Measurements from ENCODE around the gene PIK3R5.

The PIK3R5 gene

DNA sequence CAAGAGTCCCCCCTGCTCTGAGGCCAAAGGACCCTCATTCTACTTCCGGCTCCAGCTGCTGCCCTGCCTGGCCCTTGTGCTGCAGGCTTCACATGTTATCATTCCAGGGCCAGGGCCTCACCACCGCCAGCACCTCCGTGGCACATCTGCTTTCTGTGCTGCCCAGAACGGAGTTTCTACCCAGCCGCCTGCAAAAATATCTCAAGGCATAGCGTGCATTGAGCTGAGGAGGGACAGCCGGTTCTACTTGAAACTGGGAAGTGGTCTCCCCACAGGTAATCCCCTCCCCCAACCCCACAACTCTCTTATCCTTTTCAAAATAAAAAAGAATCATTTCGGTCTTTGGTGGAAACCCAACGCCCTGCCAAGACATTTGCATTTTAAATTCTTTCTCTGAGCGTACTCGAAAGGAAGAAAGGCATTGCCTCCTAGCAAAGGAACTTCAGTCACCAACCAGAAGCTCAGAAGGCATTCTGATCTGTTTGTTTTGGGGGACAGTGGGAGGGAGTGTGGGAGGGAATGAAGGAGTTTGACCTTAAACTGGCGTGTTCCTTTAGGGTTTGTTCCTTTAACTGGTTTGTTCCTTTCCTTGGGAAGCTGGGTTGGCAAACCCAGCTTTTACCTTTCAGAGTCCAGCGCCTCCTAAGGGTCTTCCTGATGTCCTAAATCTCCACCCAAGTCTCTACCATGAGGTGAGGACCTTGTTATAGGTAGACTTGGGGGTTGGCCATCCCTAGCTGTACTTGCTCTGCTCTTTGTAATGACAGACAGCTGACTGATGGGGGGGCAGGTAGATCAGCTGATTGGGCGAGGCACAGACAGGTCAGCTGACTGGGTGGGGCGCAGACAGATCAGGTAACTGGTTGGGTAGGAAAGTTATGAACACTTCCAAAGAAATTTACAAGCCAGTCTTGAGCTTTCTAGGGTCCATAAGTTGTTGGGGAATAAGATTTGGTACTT, 64.6 kb downstream of the PIK3R5 start:
- no peak for FAIRE-seq
- no peak for DNase-seq (ENCODE audit: insufficient read length, low spot score)

DNA sequence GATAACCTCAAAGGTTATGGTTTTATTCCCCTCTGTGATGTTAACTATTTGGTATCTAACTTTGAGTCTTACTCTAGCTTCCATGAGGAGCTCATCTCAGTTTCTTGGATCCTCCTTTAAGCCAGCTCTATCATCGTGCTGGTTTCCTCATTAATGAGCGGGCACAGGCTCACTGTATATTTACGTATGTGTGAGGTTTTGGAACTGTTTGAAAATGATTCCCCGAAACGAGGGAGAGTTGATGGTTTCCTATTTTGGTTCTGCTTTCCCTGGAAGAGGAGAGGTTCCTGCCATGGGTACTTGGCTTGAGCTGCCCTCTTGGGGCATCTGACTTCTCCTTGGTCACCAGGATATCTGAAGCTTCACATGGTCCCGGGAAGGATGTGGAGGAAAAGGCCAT, 65.3 kb downstream of the PIK3R5 start:
- DNase-seq (ENCODE audit: insufficient read length, low spot score), result no peak
- FAIRE-seq, result no peak

DNA sequence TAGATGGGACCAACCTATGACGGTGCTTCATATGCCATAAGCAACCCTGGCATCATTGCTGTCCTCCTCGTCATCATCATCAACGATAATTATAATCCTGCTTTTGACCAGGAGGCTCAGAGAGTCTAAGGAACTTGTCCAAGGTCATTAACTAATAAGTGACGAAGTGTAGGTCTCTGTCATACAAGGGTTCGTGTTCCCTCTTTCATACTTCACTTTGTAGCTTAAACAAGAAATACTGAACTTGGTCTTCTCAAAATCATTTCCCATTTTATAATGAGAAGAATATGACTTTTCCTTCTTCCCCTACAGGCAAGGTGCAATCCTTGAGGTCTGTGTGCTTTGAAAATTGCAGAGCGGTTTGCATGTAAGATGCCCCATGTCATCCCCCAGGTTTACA, 66.9 kb downstream of the PIK3R5 start:
- no peak for FAIRE-seq

DNA sequence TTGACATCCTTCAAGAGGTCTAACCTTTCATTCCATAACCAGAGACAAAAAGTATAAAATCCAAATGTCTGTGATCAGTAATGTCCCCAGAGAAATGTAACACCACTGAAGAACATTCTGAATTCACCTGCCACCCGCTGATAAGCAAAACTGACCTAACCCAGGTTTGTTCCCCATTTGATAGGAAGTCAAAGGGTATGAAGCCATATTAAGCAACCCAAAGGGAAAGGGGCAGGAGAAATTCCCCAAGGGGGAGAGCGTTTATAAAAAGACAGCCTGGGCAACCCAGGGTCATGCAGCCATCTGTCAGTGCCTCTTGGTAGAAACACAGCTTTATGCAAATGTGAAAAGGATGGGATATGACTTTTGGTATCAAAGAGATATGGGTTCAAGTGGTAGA, 67.4 kb downstream of the PIK3R5 start:
- DNase-seq (ENCODE audit: insufficient read length, low spot score), result no peak
- no peak for FAIRE-seq

More for the DNA sequence above, 66.9 kb downstream of the PIK3R5 start:
- DNase-seq (ENCODE audit: insufficient read length, low spot score), result no peak

DNA sequence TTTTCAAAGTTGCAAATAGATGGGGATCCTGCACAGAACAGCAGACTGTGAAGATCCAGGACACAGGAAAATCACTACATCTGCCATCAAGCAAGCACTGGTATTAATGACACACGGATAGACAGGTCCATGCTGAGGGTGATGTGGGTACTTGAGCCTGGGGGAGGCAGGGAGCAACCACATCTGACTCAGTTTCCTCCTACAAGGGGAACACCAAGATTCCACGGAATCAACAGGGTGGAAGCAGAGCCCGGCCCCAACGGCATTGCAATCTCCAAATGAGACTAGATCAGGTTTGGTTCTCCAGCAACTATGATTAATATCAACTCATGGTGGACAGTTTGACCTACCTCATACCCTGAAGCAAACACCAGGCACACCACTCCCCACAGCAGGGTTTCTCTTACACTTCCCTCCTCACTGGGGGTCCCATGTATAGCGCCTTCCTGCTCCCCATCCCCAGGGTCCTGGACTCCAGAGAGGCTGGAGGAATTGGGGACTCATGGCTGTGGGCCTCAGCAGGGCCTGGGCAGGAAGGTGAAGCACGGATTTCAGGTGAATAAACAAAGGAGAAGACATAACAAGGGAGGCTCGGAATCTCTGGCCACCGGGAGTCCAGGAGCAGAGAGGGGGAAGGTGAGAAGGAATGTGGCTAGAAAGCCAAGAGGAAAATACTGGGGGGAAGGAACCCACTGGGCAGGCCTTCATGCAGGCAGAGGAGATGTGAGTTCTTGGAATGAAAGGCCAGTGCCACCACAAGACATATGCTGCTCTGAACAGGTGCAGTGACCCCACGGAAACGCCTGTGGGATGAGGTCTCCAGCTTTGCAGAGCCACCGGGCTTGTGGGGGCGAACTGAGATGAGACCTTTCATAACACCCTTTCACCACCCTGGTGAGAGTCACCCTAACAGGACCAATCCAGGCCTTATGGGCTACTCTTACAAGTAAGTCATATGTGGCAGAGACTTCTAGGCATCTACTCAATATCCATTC, 68.6 kb downstream of the PIK3R5 start:
- no peak for DNase-seq (ENCODE audit: insufficient read length, low spot score)
- no peak for FAIRE-seq

DNA sequence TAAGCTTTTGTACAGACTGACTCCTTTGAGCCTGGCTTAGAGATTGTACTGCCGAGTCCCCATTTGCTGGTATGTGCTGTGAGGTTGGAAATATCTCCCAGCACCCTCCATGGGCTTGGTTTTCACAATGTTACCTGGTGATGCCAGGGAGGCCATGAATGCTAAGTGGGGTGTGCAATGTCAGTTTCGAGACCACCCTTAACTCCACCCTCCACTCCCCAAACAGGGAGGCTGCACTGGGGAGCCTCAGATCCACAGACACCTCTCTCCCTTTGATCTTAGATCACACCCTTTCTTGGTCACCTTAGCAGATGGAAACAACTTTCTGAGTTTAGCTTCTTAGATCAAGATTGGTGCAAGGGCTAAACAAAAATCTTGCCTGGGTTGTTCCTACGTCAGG, 69.4 kb downstream of the PIK3R5 start:
- FAIRE-seq (no peak), DNase-seq (ENCODE audit: insufficient read length, low spot score) (no peak)

DNA sequence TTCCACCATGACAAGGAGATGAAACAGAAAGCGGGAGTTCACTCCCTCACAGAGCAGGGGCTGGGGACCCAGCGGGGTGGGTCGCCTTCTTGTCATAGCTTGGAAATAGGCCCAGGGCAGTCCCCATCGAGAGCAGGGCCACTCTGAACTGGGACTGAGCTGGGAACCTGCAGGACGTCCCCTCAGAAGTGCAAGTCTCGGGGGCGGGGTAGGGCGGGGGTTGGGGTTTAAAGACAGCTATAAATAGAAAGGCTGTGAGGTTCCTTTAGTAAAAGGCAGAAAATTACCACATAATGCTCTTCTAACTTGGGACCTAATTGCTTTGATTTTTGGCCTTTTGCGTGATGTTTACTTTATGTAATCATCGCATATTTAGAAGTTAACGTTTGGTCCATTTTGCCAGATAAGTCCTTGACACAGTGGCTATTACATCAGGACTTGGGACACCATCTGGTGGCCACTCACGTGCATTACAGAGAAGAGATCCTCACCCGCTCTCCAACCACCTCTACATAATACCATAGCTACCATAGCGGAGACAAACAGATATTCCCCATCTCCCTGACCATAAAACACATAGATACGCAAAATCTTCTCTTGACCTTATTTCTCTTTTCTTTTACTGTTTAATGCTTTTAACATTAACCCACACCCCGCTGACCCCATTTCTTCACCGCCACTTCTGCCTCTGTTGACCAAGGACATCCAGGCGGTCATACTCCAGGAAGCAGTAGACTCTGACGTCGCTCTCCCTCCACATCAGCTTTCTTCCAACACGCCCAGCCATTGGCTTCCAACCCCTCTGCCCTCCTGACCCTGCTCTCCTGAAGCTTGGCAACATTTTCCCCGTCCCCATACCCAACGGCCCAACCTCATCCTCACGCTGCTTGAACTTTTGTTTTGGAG, 70.6 kb downstream of the PIK3R5 start:
- peak; percentile 77 for FAIRE-seq
- DNase-seq (ENCODE audit: insufficient read length, low spot score), result peak; percentile 87

DNA sequence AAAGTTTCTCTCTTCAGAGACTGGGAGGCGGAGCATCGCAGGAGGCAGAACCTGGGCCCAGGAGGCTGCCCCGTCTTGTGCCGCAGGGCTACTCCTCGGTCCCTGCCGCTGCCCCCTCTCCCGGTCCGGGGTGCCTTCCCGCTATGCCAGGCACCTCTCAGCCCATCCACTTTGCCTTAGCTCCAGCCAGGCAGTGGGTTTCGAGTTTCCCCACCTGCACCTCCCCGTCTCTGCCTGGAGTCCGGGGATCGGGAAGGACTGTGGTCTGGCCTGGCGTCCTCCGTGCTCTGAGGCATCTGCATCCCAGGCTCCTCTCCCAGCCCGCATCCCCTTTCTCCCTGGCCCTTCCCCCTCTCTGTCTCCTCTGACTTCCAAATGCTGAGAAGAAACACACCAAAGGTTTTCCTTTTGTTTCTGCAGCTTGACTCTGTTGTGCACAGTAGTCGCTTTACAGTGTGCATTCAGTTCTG, 71.3 kb downstream of the PIK3R5 start:
- no peak for DNase-seq (ENCODE audit: insufficient read length, low spot score)
- FAIRE-seq, result no peak

DNA sequence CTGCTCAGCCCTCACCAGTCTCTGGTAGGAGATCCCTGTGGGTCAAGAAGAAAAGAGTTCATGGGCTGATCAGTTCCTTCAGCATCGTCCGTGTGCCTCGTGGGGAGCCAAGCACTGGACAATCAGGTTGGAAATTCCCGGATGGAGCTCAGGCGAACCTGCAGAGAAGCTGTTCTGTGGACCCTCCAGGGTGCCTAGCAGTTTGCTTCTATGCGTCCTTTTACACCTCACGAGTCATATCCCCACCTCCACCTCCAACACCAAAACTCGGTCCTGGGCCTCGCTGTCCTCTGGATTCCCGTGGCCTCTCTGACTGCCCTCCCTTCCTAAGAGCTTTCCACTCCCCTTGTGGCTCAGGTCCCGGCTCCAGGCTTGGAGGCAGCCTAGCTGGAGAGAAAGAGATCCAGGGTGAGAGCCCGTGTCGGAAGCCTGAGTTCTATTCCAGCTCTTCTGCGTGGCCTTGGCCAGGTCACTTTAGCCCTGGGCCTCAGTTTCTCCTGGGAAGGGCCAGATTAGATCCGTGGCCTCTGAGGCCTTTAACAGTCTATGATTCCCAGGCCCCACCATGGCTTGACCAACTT, 71.8 kb downstream of the PIK3R5 start:
- FAIRE-seq (no peak), DNase-seq (ENCODE audit: insufficient read length, low spot score) (no peak)

DNA sequence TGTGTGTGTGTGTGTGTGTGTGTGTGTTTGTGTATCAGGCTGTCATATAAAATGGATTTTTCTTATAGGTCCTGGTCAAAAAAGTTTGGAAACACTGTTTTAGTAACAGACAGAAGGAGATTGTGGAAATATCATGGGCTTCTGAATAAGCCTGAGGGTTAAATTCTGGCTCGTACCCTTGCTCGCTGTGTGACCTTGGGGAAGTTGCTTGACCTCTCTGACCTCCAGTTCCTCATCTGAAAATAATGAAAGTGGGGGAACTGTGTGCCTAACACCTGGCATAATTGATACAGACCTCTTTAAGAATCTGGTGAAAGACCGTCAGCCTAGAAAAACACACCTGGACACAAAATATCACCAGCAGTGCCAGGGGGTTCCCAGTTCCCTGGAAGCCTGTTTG, 72.4 kb downstream of the PIK3R5 start:
- no peak for FAIRE-seq
- DNase-seq (ENCODE audit: insufficient read length, low spot score), result no peak

DNA sequence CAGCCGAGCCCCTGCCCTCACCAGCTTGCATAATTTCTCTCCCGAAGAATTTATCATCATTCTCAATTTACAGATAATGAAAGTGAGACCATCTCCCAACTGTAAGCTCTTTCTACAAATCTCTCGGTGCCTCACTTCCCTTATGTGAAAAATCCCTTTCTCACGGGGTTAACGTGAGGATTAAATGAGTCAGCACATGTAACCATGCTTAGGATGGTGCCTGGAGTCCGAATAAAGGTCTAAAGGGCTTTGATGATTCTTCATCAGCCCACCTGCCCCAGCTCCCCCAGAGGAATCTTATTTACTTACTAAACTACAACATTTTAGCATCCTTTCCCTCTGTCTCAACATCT, 73.2 kb downstream of the PIK3R5 start:
- FAIRE-seq (no peak), DNase-seq (ENCODE audit: insufficient read length, low spot score) (no peak)

DNA sequence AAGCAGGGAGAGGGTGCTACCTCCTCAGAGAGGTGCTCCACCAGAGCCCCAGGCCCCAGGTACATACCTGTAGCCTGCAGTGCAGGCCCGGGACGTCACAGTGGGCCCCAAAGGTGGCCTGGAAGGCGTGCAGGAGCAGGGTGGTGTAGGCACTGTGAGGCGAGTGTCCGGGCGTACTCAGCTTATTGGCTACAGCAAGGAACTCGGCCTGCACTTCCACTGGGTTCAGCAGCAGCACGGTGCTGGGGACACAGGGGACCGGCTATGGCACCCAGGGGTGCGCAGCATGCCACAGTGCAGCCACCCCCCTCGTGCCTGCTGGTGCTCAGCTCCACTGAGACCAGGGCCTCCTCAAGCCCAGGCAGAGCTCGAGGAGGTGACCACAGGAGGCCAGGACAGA, 74.8 kb downstream of the PIK3R5 start:
- DNase-seq (ENCODE audit: insufficient read length, low spot score) (no peak), FAIRE-seq (no peak)

DNA sequence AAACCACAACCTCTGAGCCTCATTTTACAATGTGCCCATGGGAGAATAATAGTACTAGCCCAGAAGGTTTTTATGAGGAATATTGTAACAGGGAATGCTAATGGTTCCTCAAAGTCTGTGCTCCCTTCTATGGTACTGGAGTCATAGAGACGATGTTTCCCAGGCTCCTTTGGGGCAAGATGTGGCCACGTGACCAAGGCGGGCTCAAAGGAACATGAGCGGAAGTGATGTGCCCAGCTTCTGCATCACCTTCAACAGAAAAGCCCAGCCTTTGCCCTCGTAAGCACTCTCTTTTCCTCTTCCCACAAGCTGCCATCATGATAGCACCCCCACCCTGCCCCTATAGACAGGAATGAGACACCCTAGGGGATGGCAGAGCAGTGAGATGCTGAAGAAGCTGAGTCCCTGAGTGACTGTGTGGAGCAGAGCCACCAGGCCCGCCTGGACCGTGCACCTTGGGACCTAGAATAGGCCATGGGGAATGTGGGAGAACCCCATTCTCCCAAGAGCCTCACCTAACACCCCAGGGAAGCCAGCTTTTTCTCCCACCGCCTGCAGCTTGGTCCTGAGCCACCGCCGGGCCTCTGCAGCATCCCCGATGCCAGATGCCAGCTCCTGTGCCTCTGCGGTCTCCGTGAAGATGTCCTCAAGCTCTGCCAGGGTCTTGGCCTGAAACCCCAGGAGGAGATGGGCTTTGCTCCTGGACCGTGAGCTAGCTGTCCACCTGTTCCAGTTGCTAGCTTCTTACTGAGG, 75.9 kb downstream of the PIK3R5 start:
- no peak for FAIRE-seq

DNA sequence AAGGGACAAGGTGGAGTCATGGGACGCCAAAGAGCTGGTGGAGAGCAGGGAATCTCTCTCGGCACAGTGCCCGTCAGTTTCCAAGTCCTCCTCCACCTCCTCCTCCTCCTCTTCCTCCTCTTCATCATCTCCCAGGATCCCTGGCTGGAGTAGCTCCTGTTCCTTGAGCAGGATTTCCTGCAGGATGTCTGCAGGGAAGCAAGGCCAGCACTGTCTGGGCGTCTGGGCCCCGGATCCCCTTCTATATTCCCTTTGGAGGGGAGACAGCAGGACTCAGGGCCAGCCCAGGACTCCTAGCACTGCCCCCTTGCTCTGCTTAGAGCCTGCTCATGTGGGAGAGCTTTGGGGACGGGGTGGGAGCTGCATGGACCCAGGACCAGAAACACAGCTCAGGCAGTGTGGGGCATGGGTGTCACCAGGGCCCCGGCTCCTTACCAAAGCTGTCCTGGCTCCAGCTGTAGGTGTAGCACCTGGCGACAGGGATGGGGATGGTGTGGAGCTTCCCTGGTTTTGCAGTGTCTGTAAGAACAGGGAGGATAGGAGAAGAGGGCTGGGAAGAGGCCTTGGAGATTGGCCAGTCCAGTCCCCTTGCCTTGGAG, 76.7 kb downstream of the PIK3R5 start:
- no peak for DNase-seq (ENCODE audit: insufficient read length, low spot score)
- peak; percentile 51 for FAIRE-seq

More for the DNA sequence above, 75.9 kb downstream of the PIK3R5 start:
- DNase-seq (ENCODE audit: insufficient read length, low spot score), result no peak

DNA sequence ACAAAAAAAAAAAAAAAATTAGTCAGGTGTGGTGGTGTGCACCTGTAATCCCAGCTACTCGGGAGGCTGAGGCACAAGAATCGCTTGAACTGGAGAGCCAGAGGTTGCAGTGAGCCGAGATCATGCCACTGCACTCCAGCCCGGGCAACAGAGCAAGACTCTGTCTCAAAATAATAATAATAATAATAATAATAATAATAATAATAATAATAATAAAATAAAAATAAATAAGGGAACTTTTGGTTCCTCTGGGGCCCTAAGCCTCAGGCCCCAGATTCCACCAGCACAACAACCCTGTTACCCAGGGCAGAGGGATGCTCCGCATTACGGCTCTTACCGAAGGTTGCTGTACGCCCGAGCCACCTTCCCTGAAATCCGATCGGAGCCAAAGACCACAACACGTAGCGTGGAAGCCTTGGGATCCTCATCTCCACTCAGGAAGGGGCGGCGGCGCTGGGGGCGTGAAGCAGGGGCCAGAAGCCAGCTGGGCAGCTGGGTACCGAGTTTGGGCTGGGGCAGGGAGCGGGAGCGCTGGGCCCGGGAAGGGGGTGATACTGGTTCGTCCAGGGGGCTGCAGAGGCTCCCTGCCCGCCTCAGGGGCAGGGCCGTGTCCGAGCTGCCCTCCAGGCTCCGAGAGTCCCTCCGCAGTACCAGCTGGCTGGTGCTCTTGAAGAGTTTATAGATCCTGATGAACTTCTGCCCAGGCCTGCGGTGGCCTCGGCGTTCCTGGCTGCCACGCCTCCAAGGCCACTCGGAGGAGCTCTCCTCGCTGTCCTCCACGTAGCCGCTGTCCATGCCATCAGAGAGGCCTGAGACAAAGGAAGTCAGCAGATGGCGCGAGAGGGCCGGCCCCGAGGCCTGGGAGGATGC, 77.4 kb downstream of the PIK3R5 start:
- DNase-seq (ENCODE audit: insufficient read length, low spot score) (peak; percentile 31), FAIRE-seq (peak; percentile 23)

DNA sequence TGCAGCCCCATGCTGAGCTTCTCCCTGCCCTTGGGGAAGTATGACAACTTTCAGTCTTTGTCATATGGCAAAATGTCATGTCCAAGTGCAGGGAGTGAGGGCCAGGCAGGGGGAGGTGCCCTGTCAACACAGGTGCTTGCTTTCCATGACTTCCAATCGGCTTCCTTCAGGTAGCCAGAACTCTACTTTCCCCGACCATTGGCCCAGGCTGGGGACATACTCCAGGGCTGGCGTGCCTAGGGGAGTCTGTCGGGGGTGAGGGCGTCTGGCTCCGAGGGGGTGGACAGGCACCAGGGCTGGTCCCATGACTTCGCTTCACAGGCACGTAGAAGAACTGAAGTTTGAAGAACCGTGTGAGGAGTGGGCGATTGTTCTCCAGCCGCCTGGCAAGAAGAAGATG, 78.2 kb downstream of the PIK3R5 start:
- DNase-seq (ENCODE audit: insufficient read length, low spot score) (no peak), FAIRE-seq (no peak)

DNA sequence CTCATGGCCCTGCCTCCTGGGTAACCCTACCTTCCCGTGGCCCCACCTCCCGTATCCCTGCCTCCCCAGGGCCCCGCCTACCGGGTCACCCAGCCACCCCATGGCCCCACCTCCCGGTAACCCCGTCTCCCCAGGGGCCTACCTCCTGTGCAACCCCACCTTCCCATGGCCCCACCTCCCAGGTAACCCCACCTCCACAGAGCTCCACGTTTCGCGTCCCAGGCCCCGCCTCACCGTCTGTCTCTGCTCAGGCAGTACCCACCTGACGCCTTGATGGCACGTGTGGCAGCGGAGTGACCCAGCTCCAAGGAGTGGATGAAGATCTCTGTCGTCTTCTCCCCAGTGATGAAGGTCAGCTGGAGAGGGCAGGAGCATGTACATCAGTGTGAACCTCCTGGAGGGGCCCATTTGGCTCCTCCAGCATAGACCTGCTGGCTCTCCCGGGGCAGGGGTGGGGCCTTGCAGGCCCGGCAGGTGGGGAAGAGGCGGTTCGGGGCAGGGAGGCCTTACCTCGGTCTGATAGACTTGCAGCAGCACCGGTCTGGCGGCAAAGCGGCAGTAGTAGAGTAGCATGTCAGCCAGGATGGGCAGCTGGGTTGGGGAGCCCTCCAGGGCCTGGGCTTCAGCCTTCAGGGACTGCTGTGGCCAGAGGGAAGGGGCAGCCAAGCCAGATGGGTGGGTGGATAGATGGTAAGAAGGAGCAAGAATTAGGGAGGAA, 79.4 kb downstream of the PIK3R5 start:
- FAIRE-seq, result peak; percentile 59
- no peak for DNase-seq (ENCODE audit: insufficient read length, low spot score)
